Activated T-cell treated with anti-CD3 and anti-CD28 coated beads, Interleukin-2, amount 50 U/mL, for 4 hours (primary cell): ENCODE measurements around the gene NSF. TPM values are rescaled to one million over a fixed set of nuclear protein-coding genes. Genes with fewer than 3 reads are reported as not detected.
"Not testable (repeated sequence)": the region's sequence is repeated elsewhere in the genome, so short reads cannot be mapped to it uniquely, and the experiment has no call there.

ENCODE experiments used
- ATAC-seq, 2 donors: fragments of 200-7000 bp; cut with Tn5 transposase; one replicate each; pipeline ENCODE4 v1.10.0; 2021
- DNase-seq: peaks from one replicate; pipeline ENCODE4 v3.0.0-alpha.2; 2020
- H3K27me3 Mint-ChIP-seq: one replicate; pipeline ENCODE4 v1.8.0; 2021; ENCODE audit warnings: low read depth, mixed read lengths
- H3K36me3 Mint-ChIP-seq: one replicate; pipeline ENCODE4 v1.8.0; 2022; ENCODE audit warnings: mixed read lengths; ENCODE audit not compliant: insufficient read depth
- H3K4me1 Mint-ChIP-seq: one replicate; pipeline ENCODE4 v1.8.0; 2021; ENCODE audit warnings: low read depth, mixed read lengths
- H3K4me3 Mint-ChIP-seq: one replicate; pipeline ENCODE4 v1.8.0; 2021; ENCODE audit warnings: mild to moderate bottlenecking, moderate library complexity, mixed read lengths
- H3K9me3 Mint-ChIP-seq: one replicate; pipeline ENCODE4 v1.8.0; 2021; ENCODE audit warnings: mixed read lengths
- total RNA-seq, 3 donors: library from RNA; stranded (reverse); gene quantifications; one replicate each; pipeline ENCODE4 v1.2.1, GENCODE V29; 2021

The NSF gene
- total RNA-seq = 10 to 100 TPM; 24.0 to 28.1 (median 25.2) TPM

GRCh38 chr17:46590157-46591146 lies at the start of gene NSF:
TSS of gene NSF (plus strand) at chr17:46590669. CDS start at chr17:46590776, 107 bp downstream.
- DNase-seq, H3K9me3 Mint-ChIP-seq, H3K4me1 Mint-ChIP-seq, H3K36me3 Mint-ChIP-seq, H3K4me3 Mint-ChIP-seq, H3K27me3 Mint-ChIP-seq: not testable (repeated sequence)
- peak; percentile 93 to 95 for ATAC-seq

DNA sequence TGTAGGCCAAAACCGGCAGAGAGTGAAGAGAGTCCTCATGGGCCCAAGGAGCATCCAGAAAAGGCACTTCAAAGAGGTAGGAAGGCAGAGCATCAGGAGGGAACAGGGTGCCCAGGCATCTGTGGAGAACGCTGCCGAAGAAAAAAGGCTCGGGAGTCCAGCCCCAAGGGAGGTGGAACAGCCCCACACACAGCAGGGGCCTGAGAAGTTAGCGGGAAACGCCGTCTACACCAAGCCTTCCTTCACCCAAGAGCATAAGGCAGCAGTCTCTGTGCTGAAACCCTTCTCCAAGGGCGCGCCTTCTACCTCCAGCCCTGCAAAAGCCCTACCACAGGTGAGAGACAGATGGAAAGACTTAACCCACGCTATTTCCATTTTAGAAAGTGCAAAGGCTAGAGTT lies 41.9 kb upstream of the NSF start:
- H3K4me1 Mint-ChIP-seq, DNase-seq: not testable (repeated sequence)

GRCh38 chr17:46559155-46559554 lies 31.3 kb upstream of the NSF start:
- H3K4me3 Mint-ChIP-seq, H3K4me1 Mint-ChIP-seq, ATAC-seq, H3K9me3 Mint-ChIP-seq, DNase-seq, H3K36me3 Mint-ChIP-seq, H3K27me3 Mint-ChIP-seq: not testable (repeated sequence)

More for the DNA sequence above, 41.9 kb upstream of the NSF start:
- not testable (repeated sequence) for H3K9me3 Mint-ChIP-seq, H3K4me3 Mint-ChIP-seq, H3K27me3 Mint-ChIP-seq, H3K36me3 Mint-ChIP-seq, ATAC-seq

DNA sequence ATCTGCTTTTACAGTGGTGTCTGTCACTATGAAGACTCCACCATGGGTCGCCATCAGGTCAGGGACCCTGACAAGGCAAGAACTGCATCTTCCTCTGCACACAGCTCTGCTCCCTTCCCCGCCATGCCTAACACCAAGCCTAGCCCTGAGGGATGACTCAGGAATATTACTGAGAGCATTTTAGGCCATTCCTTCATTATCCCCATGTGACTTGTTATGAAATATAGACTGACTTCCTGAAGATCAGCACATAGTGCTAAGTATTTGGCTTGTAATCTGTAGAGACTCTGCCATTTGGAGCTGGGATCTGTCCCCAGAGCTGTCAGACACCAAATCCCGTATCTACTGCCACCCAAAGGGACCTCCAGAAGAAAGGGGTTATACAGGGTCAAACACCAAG lies 30.4 kb upstream of the NSF start:
- not testable (repeated sequence) for ATAC-seq, H3K36me3 Mint-ChIP-seq, H3K4me3 Mint-ChIP-seq, H3K4me1 Mint-ChIP-seq, DNase-seq, H3K27me3 Mint-ChIP-seq, H3K9me3 Mint-ChIP-seq

DNA sequence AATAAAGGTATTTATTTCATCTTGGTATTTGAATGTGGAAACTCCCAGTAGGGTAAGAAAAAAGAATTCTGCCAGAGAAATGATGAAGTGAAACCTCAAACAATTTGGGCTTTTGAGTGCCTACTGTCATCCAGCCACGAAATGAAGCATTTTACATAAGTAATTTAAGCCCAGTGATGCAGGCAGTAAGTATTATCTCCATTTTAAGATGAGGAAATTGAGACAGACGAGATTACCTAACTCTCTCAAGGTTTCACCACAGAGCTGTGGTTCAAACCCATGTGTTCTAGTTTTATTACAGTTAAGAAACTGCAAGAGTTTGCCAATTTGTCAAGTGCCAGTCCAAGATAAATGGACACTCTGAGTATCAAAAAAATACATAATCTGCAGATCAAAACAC lies 24.2 kb upstream of the NSF start:
- not testable (repeated sequence) for H3K36me3 Mint-ChIP-seq, H3K4me3 Mint-ChIP-seq, H3K27me3 Mint-ChIP-seq

GRCh38 chr17:46566980-46567379 lies 23.5 kb upstream of the NSF start:
- not testable (repeated sequence) for ATAC-seq, H3K4me3 Mint-ChIP-seq, H3K27me3 Mint-ChIP-seq, H3K36me3 Mint-ChIP-seq, H3K9me3 Mint-ChIP-seq, H3K4me1 Mint-ChIP-seq, DNase-seq

More for the DNA sequence above, 24.2 kb upstream of the NSF start:
- ATAC-seq = peak in 1 of 2 donors; percentile 48
- H3K9me3 Mint-ChIP-seq, H3K4me1 Mint-ChIP-seq, DNase-seq: not testable (repeated sequence)

DNA sequence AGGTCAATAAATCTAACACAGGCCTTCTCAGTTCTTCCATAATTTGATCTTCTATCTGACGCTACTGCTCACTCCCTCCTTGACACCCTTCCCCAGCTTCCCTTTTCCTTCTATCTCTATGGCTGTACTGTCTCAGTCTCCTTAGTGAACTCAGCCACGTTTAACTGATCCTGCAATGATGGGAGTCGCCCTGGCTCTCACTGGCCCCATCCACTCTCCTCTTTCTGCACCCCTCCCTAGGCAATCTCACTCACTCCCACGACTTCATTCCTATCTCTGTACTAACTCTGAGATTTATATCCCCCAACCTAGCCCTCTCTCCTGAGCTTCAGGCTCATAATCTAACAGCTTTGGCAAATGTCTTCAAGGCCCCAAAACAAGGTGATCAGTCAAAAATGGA lies 18.7 kb upstream of the NSF start:
- not testable (repeated sequence) for DNase-seq, H3K4me1 Mint-ChIP-seq, ATAC-seq, H3K27me3 Mint-ChIP-seq, H3K4me3 Mint-ChIP-seq, H3K36me3 Mint-ChIP-seq, H3K9me3 Mint-ChIP-seq

DNA sequence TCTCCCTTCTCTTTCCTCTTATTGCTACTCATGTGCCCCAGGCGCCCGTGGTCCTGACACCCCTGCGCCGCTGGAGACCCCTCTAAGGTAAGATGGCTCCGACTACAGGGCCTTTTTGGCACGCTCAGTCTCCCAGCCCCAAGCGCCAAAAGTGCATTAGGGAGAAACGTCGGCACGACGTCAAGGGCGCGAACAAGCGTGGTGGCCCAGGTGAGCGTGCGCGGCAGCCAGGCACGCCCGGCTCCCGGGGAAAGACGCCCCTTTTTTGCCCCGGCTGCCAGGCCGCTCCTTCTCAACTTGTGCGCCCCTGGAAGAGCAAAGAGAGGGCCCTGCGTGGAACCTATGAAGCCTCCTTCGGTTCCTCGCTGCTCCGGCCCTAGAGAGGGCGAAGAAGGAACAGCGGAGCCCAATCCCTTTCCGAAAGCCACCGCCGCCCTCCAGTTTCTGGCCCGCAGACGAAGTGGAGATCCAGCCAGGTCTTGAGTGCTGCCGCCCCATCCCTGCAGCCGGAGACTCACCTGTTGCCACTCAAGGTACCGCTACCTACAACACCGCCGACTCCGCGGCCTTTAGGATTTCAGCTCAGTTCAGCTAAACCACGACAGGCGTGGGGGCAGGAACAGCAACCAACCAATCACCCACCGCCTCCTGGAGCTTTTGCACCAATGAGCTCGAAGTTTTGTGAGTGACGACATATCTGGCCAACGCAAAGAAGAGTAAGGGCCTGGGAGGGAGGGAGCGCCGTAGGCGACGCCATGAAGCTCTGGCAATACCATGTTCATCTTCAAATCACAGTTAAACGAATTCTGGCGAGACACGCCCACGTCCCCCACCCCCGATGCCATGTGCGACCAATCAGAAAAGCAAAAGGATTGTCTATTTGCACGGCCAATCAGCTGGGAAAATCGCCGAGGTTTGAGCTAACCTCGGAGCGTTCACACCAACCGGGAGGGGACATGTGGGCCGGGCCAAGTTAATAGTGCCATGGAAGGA lies 11.1 kb upstream of the NSF start, which contains the start of gene ARL17A:
Gene ARL17A (minus strand): TSS at position 609 of the 993 bp plus-strand sequence. CDS start 3,369 bp downstream, outside the sequence.
- not testable (repeated sequence) for H3K4me3 Mint-ChIP-seq, H3K36me3 Mint-ChIP-seq
- ATAC-seq = peak; percentile 93 to 95

DNA sequence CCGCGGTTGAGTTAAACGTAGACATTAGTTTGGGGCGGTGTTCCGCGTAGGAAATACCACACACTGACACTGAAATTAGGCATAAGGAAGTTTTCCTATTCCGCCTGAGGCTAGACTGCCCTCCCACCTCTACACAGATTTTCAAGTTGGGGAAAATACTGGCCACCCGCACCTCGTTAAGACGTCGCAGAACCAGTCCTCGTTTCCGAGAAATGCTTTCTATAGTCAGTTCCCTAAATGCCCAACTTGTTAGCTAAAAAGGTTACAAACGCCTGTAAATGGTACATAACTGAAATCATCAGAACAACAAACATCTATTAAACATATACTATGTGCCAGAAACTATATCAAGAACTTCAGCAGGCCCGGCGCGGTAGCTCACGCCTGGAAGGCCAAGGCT lies 10.4 kb upstream of the NSF start:
- not testable (repeated sequence) for H3K4me1 Mint-ChIP-seq, DNase-seq, H3K9me3 Mint-ChIP-seq, ATAC-seq, H3K36me3 Mint-ChIP-seq, H3K4me3 Mint-ChIP-seq, H3K27me3 Mint-ChIP-seq

More for the DNA sequence above, 11.1 kb upstream of the NSF start, which contains the start of gene ARL17A:
- not testable (repeated sequence) for H3K9me3 Mint-ChIP-seq, H3K4me1 Mint-ChIP-seq, H3K27me3 Mint-ChIP-seq
- peak; percentile 56 for DNase-seq

DNA sequence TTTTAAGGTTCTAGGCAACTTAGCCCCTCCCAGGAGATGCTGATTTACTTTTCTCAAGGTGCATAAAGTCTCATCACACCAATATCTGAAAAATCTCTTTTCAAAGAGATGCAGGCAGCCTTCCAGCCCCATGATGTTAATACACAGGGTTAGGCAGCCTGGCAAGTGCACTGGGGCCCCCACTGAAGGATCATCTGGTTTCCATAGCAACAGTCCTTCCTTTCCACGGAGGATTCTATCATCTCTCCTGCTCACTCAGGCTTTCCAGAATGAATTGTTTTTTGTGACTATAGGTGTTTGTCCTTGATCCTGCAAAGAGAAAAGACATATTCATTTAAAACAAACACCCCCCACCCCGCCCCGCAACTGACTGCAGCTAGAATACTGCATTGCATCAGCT lies 5.0 kb upstream of the NSF start:
- not testable (repeated sequence) for H3K4me1 Mint-ChIP-seq, H3K27me3 Mint-ChIP-seq

DNA sequence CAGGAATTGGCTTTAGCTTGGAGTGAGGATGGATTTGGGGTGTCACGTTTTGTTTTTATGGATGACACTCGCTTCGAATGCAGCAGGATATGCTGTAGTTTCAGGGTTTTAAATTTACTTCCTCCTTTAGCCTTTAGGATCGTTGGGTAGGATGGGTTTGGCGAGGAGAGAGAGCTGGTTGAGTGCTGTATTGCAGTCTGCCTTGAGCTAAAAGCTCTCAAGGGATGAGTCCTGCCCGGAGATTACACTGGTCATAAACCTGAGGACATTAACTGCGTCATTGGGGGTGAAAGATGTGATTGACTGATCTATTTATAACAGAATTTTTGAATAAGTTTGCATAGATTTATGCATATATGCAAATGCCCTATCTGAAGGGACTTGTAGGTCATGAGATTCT lies 863 bp downstream of the NSF start:
- not testable (repeated sequence) for H3K36me3 Mint-ChIP-seq, H3K27me3 Mint-ChIP-seq, H3K4me3 Mint-ChIP-seq, H3K4me1 Mint-ChIP-seq, DNase-seq, H3K9me3 Mint-ChIP-seq
- peak; percentile 17 to 33 for ATAC-seq

More for the DNA sequence above, 5.0 kb upstream of the NSF start:
- H3K4me3 Mint-ChIP-seq, H3K36me3 Mint-ChIP-seq, H3K9me3 Mint-ChIP-seq, ATAC-seq, DNase-seq: not testable (repeated sequence)

GRCh38 chr17:46598344-46598931 lies 8.0 kb downstream of the NSF start:
- not testable (repeated sequence) for H3K27me3 Mint-ChIP-seq, DNase-seq, H3K4me3 Mint-ChIP-seq, H3K9me3 Mint-ChIP-seq, H3K36me3 Mint-ChIP-seq, H3K4me1 Mint-ChIP-seq
- peak; percentile 81 to 85 for ATAC-seq

DNA sequence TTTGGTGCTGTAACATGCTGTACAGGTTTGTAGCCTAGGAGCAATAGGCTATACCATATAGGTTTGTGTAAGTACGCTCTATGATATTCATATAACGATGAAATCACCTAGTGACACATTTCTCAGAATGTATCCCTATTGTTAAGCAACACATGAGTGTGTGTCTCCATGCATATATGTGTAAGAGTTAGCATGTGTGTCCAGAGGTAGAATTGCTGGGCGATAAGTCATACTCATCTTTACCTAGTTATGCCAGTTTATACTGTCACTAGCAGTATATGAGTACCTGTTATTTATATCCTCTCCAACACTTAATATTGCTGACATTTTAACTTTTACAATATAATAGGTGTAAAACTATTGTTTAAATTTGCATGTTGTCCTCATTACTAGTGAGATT lies 10.3 kb downstream of the NSF start:
- H3K27me3 Mint-ChIP-seq, H3K4me1 Mint-ChIP-seq, H3K9me3 Mint-ChIP-seq, H3K4me3 Mint-ChIP-seq, H3K36me3 Mint-ChIP-seq, DNase-seq: not testable (repeated sequence)
- ATAC-seq = peak in 1 of 2 donors; percentile 19

DNA sequence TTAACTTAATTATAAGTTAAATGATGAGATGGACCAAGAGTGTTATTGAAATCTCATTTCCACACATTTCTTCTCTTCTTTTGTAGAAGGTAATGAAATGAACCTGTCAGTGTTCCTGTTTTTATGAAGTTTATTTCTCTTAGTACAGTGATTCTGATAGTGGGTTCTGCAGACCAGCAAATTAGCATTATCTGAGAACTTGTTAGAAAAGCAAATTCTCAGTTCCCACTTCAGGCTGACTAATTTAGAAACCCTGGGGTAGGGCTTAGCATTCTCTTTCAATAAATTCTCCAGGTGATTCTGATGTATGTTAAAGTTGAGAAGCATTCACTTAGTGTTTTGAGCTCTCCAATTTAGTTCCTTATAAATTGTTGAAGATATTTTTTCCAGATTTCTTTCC lies 12.7 kb downstream of the NSF start:
- peak; percentile 67 to 76 for ATAC-seq
- not testable (repeated sequence) for H3K4me1 Mint-ChIP-seq, H3K36me3 Mint-ChIP-seq

More for the DNA sequence above, 12.7 kb downstream of the NSF start:
- not testable (repeated sequence) for H3K4me3 Mint-ChIP-seq, H3K27me3 Mint-ChIP-seq, H3K9me3 Mint-ChIP-seq, DNase-seq
